AML-193 (cell line): ENCODE data around the gene ZIC4.

ENCODE experiments used
- DNase-seq, 2 experiments: peaks; one replicate each; lab custom pipeline; 2025; lab: John Stamatoyannopoulos, UW

ZIC4 gene

DNA sequence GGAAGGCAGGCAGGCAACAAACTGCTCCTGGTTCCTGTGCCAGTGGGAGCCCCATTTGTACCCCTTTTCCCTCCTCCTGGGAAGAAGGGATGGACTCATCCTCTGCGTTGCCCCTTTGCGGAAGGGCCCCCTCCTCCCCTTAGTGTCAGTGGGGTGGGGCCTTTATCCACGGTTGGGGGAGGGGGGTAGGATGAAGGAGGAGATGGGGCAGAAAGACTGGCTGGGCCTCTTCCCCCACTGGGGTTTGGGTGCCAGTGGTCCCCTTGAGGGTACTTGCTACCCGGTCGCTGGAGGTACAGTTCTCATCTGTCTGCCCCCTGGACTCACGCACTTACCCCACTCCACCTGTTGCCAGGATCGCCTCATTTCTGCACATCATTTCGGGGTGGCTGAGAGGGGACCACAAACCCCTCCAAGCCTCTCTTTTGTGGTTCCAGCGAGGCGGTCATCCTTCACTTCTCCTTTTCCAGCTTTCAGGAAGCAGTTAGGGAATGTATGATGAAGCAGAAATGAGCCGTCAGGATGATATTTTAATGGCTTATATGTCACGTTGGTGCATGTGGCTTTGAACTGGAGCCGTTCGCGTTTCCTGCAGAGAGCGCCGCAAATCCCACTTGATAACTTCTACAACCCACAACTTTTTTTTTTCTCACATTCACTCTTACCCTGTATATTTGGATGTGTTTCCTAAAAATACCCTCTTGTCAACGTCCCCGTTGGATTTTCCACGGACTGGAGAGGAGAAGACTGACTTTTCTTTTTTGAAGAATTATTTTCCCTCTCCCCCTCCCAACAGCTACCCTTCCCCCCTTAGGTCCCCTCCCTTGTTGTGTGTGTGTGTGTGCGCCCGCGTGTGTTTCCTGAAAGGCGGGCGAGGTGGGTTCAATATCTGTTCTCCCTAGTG is at the start of gene ZIC4:
ZIC4 (minus strand) TSS at position 516 of the 904 bp plus-strand sequence. CDS start 3,746 bp downstream, outside the sequence.
- no peak for DNase-seq

DNA sequence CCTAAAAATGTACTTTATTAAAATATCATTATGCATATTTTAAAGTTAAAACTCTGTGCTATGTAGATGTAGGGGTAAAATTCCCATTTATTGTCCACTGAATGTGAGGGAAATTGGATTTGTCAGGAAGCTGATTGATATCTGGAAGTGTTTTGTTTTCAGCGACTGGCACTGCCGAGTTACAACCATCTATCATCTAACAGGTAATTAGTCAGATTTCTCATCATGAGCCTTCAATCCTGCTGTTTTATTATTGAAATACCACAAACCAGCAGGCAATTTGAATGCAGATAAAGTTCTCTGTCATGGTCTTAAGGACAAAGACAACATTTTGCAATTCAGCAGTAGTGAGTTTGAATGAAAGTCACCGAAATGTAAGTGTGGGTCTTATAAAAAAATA is 43.3 kb upstream of the ZIC4 start:
- no peak for DNase-seq

DNA sequence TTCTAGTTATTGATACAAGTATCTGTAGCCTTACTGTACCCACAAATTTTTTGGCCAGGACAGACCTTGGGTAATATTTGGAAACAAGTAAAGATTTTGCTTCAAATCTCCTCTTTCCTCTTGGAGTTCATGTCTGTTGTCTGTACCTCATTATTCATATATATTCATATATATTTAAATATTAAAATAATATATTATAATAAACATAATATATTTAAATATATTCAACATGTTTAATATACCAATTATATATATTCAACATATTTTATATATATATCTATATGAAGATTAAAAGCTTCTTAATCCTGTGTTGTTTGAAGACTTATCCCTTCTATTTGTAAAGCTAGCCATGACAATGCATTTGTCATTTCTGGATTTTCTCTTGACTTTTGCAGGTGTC is 40.9 kb upstream of the ZIC4 start:
- no peak for DNase-seq

DNA sequence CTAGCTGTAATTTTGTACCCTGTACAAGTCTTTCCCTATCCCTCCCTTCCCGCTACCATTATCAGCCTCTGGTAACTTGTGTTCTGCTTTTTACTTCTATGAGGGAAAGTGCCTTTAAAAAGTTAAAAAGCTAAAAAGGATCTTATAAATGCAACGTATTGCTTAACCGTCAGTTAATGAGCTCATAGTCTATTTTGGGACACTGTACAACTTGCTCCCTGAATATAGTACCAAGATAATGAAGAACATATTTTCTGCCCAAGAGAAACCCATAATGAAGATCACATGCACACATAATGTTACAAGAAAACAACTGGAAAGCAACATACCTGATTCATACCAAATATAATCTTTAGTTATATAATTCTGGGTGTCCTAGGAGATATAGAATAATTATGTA is 25.4 kb upstream of the ZIC4 start:
- no peak for DNase-seq

DNA sequence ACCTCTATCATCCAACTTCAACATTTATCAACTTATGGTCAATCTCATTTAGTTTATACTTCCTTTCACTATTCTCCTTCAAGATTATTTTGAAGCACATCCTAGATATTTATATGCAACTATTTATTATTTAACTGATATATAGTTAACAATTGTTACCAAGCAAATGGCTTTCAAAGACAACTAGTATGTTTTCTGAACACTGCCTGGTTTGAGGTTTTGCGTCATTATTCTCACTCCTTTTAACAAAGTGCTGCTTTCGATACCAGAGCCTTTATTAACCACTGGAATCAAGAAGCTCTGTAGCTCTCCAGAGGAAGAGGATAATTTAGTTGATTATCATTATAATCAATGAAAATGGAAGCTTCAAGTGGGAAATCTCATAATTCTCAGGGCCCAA is 22.4 kb upstream of the ZIC4 start:
- no peak for DNase-seq

DNA sequence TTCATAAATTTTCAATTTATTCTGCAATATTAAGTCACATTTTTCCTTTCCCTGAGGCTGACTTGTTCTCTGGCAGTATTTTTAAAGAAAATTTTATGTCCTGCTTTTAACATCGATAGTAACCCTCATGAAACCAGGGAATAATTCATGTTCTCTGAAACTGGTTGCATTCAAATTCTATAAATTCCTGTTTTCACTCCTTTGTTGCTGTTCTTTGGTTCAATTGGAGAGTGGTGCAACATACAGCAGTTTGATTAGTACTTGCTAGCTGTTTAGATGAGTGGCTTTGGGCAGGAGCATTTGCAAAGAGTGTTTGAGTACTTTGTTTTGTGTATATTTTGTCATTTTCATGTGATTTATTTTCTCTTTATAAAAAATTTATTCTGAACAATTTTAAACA is 22.0 kb upstream of the ZIC4 start:
- DNase-seq = no peak

DNA sequence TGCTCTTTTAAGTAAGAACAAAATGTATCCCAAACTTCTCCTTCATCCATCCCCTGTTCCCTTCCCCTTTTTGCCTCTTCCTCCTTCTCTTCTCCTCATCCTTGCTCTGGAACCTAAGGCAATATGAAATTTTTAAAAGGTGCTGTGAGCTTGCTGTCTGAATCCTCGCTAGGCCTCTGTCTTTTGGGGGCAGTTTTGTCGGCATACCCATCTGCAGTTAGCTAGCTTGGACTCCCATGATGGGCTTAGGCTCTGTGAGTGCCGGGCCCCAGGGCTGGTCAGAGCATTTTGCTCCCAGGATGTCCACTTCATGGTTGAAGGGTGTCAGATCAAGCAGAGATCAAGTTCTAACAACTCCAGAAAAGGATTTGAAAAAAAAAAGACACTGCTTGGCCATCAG is 21.4 kb upstream of the ZIC4 start:
- no peak for DNase-seq

DNA sequence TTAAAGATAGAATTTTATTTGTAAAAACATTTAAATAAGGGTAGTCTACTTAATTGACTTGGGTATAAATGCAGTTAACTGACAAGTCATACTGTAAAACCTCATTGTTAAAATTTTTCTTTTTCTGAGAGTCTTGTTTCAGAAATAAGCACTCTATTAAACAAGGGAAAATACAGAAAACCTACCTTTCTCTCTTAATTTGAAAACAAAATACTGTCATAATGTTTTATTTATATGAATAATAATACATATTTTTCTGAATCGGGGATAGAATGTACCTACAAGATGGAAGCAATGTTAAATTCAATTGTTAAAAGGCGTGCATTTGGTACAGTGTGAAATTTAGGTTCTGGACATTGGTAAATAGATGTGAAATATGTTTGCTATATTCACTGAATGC is 20.6 kb upstream of the ZIC4 start:
- no peak for DNase-seq

DNA sequence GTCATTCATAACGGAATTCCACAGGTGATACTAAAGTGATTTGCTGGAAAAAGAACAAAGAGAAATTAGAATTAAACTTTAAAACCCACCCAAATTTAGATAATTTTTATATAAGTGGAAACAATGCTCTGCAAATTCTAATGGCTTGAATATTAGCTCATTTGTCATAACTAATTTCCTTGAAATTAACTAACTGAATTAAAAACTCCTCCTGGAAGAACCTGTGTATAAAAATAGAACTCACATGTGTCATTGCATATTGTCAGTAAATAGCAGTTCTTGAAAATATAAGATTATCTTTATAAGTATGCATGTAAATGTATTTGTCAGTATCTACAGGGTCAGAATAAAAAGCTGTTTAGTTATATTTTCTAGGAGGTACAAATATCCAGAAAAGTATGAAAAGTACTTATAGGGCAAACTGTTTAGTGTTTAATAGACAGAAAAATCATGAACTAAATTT is 19.1 kb upstream of the ZIC4 start:
- DNase-seq = no peak

DNA sequence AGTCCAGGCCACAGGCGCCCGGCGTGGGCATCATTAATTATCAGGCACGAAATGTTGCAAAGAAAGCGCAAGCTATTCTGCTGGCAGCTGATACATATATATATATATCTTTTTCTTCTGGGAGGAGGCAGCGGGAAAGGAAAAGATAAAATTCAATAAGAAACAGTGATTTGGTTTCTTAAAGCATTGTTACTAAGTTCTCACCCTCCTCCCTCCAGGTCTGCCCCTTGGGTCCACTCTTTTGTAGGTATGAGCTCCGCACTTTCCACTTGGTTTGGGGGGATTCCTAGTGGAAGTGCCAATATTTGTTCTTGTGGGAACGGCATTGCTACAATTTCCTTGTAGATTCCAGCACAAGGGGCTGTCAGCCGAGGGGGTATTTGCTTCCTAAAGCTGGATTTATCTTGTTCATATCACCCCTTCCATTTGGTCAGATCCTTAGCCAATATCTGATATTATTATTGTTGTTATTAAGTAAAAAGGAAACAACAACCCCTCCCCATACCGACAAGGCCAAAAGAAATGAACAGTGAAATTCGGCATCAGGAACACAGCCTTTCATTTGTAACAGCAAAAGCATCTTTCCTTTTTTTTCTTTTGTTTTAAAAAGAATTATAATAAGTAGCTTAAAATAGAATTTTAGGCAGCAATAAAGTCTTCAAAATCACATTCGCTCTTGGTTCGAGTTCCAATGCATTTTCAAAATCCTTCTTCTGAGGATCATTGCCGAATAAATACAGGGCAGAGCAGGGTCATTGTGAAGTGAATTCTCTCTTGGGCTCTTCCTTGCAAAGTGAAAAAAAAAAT is 18.4 kb upstream of the ZIC4 start:
- DNase-seq = no peak

DNA sequence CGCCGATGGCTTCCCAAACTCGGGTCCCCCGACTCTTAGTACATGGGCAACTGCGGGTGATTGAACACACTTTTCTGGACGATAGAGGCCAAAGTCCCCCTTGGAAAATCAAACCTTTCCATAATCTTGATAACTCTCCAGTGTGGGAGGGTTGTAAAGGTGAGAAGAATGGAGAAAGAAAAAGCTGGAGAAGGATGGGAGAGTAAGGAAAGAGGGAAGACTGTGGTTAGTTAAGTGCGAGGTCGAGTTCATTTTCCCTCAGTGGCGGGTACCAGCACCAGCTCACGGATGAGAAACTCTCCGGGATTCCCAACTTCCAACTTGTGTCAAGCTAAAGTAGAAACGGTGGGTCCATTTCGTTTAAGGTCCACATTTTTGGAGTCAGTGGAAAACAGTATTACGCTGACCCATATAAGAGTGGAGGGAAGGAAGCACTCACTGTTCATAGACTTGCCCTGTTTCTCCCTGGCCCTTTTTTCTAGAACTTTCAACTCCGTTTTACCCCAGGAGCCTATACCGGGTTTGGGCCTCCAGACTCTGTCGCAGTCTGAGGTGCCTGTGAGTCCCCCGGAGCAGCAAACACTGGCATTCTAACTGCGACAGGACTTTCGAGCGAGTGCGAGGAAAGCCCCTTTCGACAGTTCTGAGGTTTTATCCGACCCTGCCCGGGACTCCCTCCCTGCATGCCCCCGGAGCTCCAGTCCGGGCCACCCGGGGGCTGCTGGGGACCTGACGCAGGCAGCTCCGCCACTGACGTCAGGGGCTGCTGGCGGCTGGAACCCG is 17.6 kb upstream of the ZIC4 start:
- DNase-seq = no peak

DNA sequence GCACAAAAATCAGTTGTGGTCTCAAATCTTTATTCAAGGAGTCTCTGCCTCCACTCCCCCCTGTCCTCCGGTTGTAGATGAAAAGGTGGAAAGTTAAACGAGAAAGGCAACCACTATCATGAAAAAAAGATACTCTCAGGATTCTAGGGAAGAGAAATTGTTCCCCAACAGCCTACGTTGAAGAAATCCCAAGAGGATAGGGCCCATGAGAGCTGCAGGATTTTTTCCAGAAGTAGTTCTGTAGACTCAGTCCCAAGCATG is 17.1 kb upstream of the ZIC4 start:
- DNase-seq = no peak

DNA sequence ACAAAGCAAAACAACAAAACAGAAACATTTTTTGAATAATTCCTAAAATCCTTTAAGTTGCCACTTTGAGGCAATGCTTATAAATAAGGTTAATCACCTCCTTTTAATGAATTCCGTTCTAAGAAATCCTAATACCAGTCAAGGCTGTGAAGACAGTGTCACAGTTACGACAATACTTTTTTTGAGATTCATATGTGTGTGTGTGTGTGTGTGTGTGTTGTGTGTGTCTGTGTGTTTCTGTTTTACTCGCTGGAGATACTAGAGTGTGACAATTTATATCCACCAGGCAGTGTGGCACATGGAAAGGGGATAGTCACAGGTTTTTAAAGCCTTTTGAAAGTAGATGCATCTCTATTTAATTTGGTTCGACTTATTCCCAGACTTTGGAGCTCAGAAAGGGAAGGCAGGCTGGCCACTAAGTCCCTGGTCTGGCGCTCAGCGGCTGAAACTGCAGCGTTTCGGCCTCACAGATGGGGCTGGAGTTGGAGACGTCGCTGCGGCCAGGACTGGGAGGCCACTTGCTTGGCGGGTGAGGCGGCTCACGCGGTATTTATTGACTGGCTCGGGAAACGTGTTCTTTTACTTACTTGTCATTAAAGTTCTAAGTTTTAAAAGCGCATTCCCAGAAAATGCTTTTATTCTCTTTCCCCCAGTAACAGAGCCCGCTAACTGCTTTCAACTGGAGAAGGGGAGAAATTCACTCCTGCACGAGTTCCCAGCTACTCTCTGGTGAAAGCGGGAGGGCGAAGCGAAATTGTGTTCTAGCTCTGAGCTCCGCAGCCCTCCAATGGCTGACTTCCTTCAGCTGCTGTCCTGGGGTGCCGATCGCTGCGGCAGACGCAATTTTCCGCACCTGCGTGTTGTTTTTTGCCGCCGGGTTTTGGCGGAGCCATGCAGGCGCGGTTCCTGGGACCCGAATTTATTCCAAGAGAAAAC is 16.5 kb upstream of the ZIC4 start:
- no peak for DNase-seq

DNA sequence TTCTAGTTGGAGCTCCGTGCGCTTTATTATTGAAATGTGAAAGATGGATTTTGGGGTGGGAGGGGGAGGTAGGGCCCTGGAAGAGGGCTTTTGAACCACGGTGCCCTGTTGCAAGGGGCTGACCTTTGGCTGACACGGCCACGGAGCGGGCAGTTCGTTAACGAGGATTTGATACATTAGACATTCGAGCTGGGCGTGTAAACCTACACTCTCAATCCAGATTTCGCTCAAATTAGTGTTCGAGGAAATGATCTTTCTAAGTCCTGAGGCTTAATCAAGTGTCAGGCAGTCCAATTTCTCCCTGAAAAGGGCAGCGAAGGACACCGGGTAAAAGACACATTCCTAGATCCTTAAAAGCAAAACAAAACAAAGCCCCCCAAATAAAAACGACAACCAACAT is 15.9 kb upstream of the ZIC4 start:
- DNase-seq = no peak

DNA sequence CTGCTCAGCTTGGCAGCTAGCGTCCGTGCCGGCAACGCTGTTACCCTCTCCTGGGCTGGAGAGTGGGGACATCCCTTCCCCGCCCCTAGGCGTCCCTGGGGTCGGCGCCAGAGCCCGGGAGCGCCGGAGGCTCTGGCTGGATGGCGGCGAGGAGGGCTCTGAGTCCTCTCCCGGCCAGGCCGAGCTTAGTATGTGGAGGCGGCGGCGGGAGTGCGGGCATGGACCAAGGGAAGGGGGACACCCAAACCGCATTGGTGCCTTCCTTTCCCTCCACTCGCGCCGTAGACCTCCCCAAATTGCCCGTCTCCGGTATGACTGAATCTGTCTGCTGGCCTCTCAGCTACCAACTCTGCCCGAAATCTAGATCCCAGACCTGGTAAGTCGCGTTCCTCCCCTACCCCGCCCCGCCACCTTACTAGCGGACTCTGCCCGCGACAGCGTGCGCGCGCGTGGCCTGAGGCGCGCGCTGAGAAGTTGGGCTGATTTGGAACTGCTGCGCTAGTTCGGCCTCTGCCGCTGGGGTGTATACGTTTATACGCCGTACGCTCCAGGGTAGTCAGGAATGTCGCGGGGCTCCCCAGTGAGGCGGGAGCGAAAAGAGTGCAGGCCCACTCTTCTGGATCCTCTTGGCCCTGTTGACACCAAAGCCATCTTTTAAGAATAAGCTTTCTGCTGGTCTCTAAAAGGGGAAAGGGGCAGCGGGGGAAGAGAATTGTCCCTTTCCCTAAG is 15.0 kb upstream of the ZIC4 start:
- DNase-seq = no peak

DNA sequence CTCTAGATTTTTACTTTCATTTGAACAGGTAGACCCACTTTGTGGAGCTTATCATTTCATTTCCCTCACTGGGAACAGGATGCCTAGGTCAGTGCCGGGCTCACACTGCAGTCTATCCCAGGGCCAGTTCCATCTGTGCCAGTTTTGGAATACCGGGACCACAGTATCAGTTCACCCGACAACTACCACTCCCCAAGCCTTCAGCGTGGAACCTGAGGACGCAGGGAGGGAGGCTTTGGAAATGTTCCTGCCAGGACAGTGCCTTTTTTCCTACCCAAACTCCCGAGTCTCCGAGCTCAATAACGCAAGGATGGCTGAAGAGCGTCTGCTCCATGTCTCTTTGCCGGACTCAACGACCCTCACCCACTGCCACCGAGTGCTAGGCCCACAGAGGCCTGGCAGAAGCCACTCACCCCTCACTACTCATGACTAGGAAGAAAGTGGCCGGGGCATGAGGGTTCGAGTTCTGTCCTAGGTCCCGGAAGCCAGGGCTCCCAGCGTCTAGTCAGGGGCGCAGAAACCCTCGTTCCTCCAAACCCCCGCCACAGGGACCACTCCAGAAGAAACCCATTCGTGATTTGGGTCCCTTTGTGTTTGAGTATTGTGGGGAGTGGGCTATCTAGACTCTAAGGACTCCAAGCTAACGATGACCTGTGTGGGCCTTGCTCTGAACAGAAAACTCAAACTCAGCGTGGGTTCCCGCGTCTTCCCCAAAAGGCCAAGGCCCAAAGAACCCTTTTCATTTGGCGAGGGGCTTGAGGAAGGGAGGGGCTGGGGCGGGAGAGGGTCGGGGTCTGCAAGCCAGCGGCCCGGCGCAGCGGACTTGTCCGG is 14.2 kb upstream of the ZIC4 start:
- DNase-seq = no peak

DNA sequence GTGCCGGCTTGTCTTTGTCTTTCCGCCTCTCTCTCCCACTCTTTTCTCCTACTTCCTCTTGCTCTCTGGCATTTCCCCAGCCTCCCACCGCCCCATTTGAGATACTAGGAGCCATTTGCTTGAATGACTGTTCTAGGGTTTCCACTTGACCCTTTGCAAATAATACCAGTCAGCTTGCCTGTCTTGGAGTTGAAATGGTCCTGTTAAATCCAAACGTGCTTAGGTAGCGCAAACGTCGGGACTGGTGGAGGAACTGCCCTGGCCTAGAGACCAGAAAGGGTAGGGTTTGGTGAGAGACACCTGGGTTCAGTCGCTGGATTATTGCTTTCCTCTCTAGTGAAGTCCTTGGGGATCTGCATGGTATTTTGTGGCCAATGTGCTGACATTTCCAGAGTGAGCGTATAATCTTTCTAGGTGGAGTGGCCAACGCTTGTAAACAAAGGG is 13.5 kb upstream of the ZIC4 start:
- no peak for DNase-seq

DNA sequence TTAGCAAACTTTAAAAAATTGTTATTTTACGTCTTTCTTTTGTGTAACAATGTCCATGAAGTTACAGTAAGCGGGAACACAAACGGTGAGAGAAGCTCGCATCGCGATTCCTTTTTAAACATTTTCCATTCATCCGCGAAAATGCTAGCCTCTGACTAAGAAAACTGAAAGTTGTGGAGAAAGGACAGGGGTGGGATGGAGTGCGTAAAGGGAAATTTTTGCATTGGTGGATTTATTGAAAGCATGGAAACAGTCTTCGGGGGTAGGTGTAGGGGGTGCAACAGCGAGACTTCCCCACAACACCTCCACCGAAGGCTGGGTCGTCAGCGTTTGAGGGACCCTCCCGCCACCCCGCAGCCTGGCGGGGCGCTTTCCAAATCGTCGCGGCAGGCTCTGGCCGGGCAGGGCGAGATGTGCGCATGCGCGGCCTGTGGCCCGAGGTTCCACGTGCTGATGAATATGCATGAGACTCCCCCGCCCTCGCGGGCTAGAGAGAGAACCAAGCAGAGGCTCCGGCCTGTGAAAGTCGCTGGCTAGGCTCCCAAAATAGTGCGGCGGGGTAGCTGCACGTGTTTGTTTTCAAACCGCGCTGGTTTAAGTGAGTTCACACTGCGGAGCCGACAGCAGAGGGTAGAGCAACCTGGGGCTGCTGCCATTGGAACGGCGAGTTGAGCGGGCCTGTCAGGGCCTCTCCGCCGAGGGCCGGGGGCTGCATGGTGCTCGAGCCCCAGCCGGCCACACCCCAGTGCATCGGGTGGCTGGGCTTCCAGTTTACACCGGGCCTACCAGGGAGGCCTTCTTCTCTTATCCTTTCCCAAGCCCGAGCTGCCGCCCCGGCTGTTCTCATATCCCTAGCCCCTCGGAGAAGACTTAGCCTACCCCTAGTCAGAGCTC is 12.7 kb upstream of the ZIC4 start:
- no peak for DNase-seq

DNA sequence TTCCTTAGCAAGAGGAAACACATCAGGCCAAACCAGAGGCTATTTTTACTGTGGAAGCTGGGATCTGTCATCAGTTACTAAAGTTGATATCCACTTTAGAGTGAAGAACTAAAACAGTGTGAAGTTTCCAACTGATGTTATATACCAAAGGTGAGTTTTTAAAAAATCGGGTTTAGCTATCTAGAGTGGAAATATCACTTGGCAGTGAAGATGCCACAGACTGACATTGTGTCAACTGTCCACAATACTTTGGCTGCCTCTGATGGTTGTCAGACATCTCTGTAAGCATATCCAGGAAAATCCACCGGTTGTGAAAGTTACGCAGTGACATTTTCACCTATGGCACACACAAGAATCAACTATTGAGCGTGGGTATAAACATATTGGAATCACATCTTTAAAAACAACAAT is 12.0 kb upstream of the ZIC4 start:
- DNase-seq = no peak
